ENCODE data around the gene GALR2.
"Not testable (repeated sequence)": the region's sequence is repeated elsewhere in the genome, so short reads cannot be mapped to it uniquely, and the experiment has no call there.

The GALR2 gene

GRCh38 chr17:76074390-76075363, at the start of gene GALR2:
GALR2 (plus strand) TSS chr17:76074781; CDS start chr17:76074884, 103 bp downstream.
- in situ Hi-C loops (cut with HindIII; ENCODE audit: low pct_ligation_motif_present, low pct_unique_long_range_greater_than_20kb, low sequenced_read_pairs) = no loop called here
- no peak for DNase-seq

- in situ Hi-C loops (cut with HindIII; ENCODE audit: low pct_ligation_motif_present, low pct_unique_long_range_greater_than_20kb, low sequenced_read_pairs) = no loop called here
- no peak for DNase-seq
These were observed 49.3 kb upstream of the GALR2 start for GRCh38 chr17:76025294-76025693.

GRCh38 chr17:76026714-76027158, 47.8 kb upstream of the GALR2 start:
- in situ Hi-C loops (cut with HindIII; ENCODE audit: low pct_ligation_motif_present, low pct_unique_long_range_greater_than_20kb, low sequenced_read_pairs) = no loop called here
- peak; percentile 34 for DNase-seq

- in situ Hi-C loops (cut with HindIII; ENCODE audit: low pct_ligation_motif_present, low pct_unique_long_range_greater_than_20kb, low sequenced_read_pairs) = no loop called here
- peak; percentile 83 for DNase-seq
These were observed 47.3 kb upstream of the GALR2 start, which contains the start of gene EVPL for GRCh38 chr17:76027159-76027839. EVPL (minus strand) TSS chr17:76027306; CDS start chr17:76027198, 108 bp downstream.

GRCh38 chr17:76032073-76032779, 42.4 kb upstream of the GALR2 start:
- in situ Hi-C loops (cut with HindIII; ENCODE audit: low pct_ligation_motif_present, low pct_unique_long_range_greater_than_20kb, low sequenced_read_pairs) = no loop called here
- peak; percentile 14 for DNase-seq

GRCh38 chr17:76032780-76033108, 41.8 kb upstream of the GALR2 start:
- DNase-seq = no peak
- in situ Hi-C loops (cut with HindIII; ENCODE audit: low pct_ligation_motif_present, low pct_unique_long_range_greater_than_20kb, low sequenced_read_pairs) = no loop called here

GRCh38 chr17:76033139-76033538, 41.4 kb upstream of the GALR2 start:
- in situ Hi-C loops (cut with HindIII; ENCODE audit: low pct_ligation_motif_present, low pct_unique_long_range_greater_than_20kb, low sequenced_read_pairs) = no loop called here
- no peak for DNase-seq

- in situ Hi-C loops (cut with HindIII; ENCODE audit: low pct_ligation_motif_present, low pct_unique_long_range_greater_than_20kb, low sequenced_read_pairs) = no loop called here
- no peak for DNase-seq
These were observed 39.9 kb upstream of the GALR2 start for GRCh38 chr17:76034428-76035350.

- in situ Hi-C loops (cut with HindIII; ENCODE audit: low pct_ligation_motif_present, low pct_unique_long_range_greater_than_20kb, low sequenced_read_pairs) = no loop called here
- no peak for DNase-seq
These were observed 37.9 kb upstream of the GALR2 start for GRCh38 chr17:76036497-76037261.

- in situ Hi-C loops (cut with HindIII; ENCODE audit: low pct_ligation_motif_present, low pct_unique_long_range_greater_than_20kb, low sequenced_read_pairs) = no loop called here
- DNase-seq = no peak
These were observed 36.5 kb upstream of the GALR2 start for GRCh38 chr17:76038050-76038449.

- DNase-seq = no peak
- in situ Hi-C loops (cut with HindIII; ENCODE audit: low pct_ligation_motif_present, low pct_unique_long_range_greater_than_20kb, low sequenced_read_pairs) = no loop called here
These were observed 35.5 kb upstream of the GALR2 start for GRCh38 chr17:76039121-76039520.

GRCh38 chr17:76040376-76040775, 34.2 kb upstream of the GALR2 start:
- in situ Hi-C loops (cut with HindIII; ENCODE audit: low pct_ligation_motif_present, low pct_unique_long_range_greater_than_20kb, low sequenced_read_pairs) = no loop called here

GRCh38 chr17:76042868-76043267, 31.7 kb upstream of the GALR2 start:
- in situ Hi-C loops (cut with HindIII; ENCODE audit: low pct_ligation_motif_present, low pct_unique_long_range_greater_than_20kb, low sequenced_read_pairs); DNase-seq: not testable (repeated sequence)

More at GRCh38 chr17:76040376-76040775, 34.2 kb upstream of the GALR2 start:
- no peak for DNase-seq

GRCh38 chr17:76044475-76045007, 30.0 kb upstream of the GALR2 start:
- DNase-seq; in situ Hi-C loops (cut with HindIII; ENCODE audit: low pct_ligation_motif_present, low pct_unique_long_range_greater_than_20kb, low sequenced_read_pairs): not testable (repeated sequence)

GRCh38 chr17:76046064-76046463, 28.5 kb upstream of the GALR2 start:
- DNase-seq = no peak
- in situ Hi-C loops (cut with HindIII; ENCODE audit: low pct_ligation_motif_present, low pct_unique_long_range_greater_than_20kb, low sequenced_read_pairs) = no loop called here

GRCh38 chr17:76048025-76048605, 26.5 kb upstream of the GALR2 start:
- no peak for DNase-seq
- in situ Hi-C loops (cut with HindIII; ENCODE audit: low pct_ligation_motif_present, low pct_unique_long_range_greater_than_20kb, low sequenced_read_pairs) = no loop called here

- in situ Hi-C loops (cut with HindIII; ENCODE audit: low pct_ligation_motif_present, low pct_unique_long_range_greater_than_20kb, low sequenced_read_pairs) = no loop called here
- no peak for DNase-seq
These were observed 25.9 kb upstream of the GALR2 start for GRCh38 chr17:76048711-76049110.
